NT2/D1 (cell line): ENCODE results near the gene CNOT11.
"Not testable (repeated sequence)": the region's sequence is repeated elsewhere in the genome, so short reads cannot be mapped to it uniquely, and the experiment has no call there.

ENCODE experiments used
- DNase-seq: peaks from one replicate; pipeline ENCODE4 v3.0.0-alpha.2; 2011; ENCODE audit warnings: low read depth, low spot score
- H3K27me3 ChIP-seq: 2 replicates; pipeline ENCODE4 v1.6.0; 2011; ENCODE audit warnings: mild to moderate bottlenecking; ENCODE audit not compliant: insufficient read length, insufficient read depth
- H3K36me3 ChIP-seq: 2 replicates; pipeline ENCODE4 v1.6.1; 2011; ENCODE audit warnings: mild to moderate bottlenecking, low read length, mixed read lengths; ENCODE audit not compliant: insufficient read depth, insufficient read length
- H3K4me1 ChIP-seq: 2 replicates; pipeline ENCODE4 v1.5.1; 2011; ENCODE audit not compliant: insufficient read depth, insufficient read length
- H3K4me3 ChIP-seq: 2 replicates; pipeline ENCODE4 v1.5.1; 2011; ENCODE audit warnings: low read depth; ENCODE audit not compliant: insufficient read length
- H3K9ac ChIP-seq: 2 replicates; pipeline ENCODE4 v1.6.0; 2011; ENCODE audit warnings: low read depth; ENCODE audit not compliant: insufficient read length
- H3K9me3 ChIP-seq: 2 replicates; pipeline ENCODE4 v1.5.1; 2011; ENCODE audit warnings: mild to moderate bottlenecking, low read length; ENCODE audit not compliant: insufficient read depth
- SUZ12 ChIP-seq: IDR thresholded peaks from 2 replicates; pipeline ENCODE4 v1.6.1; 2011; ENCODE audit not compliant: insufficient read length, insufficient read depth; ENCODE audit errors: extremely low read depth
- YY1 ChIP-seq: IDR thresholded peaks from 2 replicates; pipeline ENCODE4 v1.6.1; 2011; ENCODE audit not compliant: insufficient read length, insufficient read depth
- ZNF274 ChIP-seq: IDR thresholded peaks from 2 replicates; pipeline ENCODE4 v1.6.1; 2011; ENCODE audit warnings: mild to moderate bottlenecking, low read depth, low read length

Gene CNOT11

DNA sequence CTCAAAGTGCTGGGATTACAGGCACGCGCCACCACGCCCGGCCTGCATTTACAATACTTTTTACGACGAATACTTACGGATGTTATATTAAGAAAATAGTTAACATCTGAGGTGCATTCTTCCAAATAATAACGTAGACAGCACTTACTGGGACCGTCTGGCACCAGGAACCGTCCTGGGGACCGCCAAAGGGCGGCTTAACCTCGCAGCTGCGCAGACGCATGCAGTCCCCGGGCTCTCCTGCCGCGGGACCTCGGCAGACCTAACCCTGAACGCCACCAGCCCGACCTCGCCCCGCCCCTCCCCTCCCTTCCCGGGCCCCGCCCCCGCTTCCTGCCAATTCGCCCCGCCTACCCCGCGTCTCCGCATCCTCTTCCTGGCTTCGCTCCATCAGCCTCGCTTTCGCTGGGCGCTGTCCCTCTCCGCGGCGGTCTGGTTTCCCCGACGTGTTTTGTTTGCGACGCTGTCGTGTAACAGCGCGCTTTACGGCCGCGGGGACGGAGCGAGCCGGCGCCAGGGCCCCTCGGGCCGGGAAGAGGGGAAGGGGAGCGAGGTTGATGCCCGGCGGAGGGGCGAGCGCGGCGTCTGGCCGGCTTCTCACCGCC is at the start of gene CNOT11:
Gene CNOT11, plus strand, starts transcription at position 479 of the 605 bp plus-strand sequence. Its CDS starts 79 bp downstream, at position 558.
- Histone ChIP-seq H3K36me3 (peaks cover 5% of the 10 kb centered on the region), H3K27me3 (no peaks in the 10 kb centered on the region), H3K9me3 (peaks cover 3% of the 10 kb centered on the region; the same call in 1 of the 2 replicates), H3K4me1 (peaks cover 5% of the 10 kb centered on the region), H3K9ac (peak within 1 kb of the TSS; percentile 99), H3K4me3 (peak within 1 kb of the TSS; percentile 99)
- TF ChIP-seq ZNF274 = no peak
- TF ChIP-seq SUZ12 = no peak
- no peak for TF ChIP-seq YY1
- DNase-seq = peak; percentile 98

DNA sequence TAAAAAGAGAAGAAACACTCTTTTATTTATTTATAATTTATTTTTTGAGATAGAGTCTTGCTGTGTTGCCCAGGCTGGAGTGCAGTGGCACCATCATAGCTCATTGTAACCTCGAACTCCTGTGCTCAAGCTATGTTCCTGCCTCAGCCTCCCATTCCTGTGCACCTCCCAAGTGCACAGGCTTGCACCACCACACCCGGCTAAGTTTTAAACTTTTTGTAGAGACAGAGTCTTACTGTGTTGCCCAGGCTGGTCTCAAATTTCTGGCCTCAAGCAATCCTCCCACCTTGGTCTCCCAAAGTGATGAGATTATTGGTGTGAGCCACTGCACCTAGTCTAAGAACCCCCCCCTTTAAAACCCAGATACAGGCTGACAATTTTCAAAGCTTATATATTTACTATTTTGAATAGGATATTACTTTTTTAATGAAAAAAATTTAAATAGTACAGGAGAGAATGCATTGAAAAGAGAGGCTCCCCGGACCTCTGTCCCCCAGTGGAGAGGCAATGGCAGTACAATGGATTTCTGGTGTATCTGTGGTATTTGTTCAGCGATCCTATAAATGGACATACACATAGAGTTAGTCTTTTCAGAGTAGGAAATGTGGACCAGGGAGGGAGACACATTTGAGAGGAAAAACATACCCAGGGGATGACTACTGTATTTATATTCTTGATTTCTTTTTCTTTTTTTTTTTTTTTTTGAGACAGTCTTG is 48.1 kb upstream of the CNOT11 start:
- no peak for DNase-seq
- Histone ChIP-seq H3K27me3 (no peaks in the 10 kb centered on the region), H3K9ac (no peak overlapping the region), H3K4me3 (no peak overlapping the region), H3K4me1 (no peaks in the 10 kb centered on the region), H3K9me3 (no peaks in the 10 kb centered on the region), H3K36me3 (no peaks in the 10 kb centered on the region)
- no peak for TF ChIP-seq ZNF274
- no peak for TF ChIP-seq SUZ12
- no peak for TF ChIP-seq YY1

DNA sequence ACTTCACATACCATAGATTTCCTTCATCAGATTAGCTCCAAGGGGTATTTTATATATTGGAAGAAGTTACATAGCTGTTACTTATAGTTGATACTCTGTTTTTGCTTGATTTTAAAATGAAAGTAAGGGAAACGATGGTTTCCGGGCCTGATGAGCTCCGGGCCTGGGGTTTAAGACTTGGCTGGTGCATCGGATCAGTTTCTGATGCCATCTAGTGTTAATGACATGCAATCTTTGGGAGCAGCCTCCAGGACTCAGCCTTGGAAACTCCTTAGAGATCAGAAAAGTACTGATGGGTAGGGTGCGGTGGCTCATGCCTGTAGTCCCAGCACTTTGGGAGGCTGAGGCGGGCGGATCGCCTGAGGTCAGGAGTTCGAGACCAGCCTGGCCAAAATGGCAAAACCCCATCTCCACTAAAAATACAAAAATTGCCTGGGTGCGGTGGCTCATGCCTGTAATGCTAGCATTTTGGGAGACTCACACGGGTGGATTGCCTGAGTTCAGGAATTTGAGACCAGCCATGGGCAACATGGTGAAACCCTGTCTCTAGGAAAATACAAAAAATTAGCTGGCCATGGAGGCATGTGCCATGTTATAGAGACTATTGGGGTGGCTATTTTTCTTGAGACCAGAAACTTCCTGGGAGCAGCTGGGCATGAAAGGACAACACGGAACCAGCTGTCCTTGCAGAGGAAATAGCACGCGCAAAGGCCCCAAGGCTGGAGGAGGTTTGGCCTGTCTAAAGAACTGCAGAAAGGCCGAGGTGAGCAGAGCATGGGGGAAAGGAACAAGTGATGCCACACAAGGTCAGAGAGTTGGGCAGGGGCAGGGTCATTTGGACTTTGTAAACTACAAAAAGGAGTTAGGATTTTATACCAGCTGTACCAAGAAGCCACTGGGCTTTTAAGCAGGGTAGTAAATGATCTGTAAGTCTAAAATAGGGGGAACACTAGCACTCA is 46.9 kb upstream of the CNOT11 start:
- no peak overlapping the region for H3K4me3 ChIP-seq
- H3K27me3 ChIP-seq = no peaks in the 10 kb centered on the region
- no peaks in the 10 kb centered on the region for H3K36me3 ChIP-seq
- peak; percentile 57 for DNase-seq
- no peak overlapping the region for H3K9ac ChIP-seq
- H3K4me1 ChIP-seq = no peaks in the 10 kb centered on the region
- TF ChIP-seq YY1 (no peak), ZNF274 (no peak), SUZ12 (no peak)
- H3K9me3 ChIP-seq = no peaks in the 10 kb centered on the region

DNA sequence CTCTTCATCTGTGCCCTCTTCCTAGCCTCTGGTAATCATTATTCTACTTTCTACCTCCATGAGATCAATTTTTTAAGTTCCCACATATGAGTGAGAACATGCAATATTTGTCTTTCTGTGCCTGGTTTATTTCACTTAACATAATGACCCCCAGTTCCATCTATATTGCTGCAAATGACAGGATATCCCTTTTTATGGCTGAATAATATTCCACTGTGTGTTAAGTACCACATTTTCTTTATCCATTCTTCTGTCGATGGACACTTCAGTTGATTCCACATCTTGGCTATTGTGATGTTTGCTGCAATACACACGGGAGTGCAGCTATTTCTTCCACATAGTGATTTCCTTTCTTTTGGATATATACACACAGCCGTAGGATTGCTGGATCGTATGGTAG is 43.9 kb upstream of the CNOT11 start:
- Histone ChIP-seq H3K27me3 (no peaks in the 10 kb centered on the region), H3K9me3 (no peaks in the 10 kb centered on the region), H3K4me1 (no peaks in the 10 kb centered on the region), H3K4me3 (no peak overlapping the region), H3K36me3 (no peaks in the 10 kb centered on the region), H3K9ac (no peak overlapping the region)
- no peak for DNase-seq
- TF ChIP-seq ZNF274 = no peak
- TF ChIP-seq SUZ12 = no peak
- no peak for TF ChIP-seq YY1

DNA sequence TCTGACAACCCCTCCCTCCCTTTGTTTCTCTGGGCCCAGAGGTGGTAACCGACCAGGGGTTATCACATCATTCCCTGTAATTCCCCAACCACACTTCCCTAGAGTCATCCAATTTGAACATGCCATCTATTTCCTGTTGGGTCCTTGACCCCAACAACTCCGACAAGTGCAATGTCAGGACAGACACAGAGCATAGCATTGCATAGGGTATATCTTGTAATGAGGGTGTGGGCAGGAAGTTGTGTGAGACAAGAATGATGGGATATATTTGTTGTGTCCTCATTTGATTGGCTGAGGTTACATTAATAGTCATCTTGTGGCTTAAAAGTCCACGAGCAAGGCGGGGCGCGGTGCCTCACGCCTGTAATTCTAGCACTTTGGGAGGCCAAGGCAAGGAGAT is 33.4 kb upstream of the CNOT11 start:
- no peak for DNase-seq
- no peak for TF ChIP-seq SUZ12
- TF ChIP-seq ZNF274 = no peak
- no peak for TF ChIP-seq YY1
- Histone ChIP-seq H3K4me1 (no peaks in the 10 kb centered on the region), H3K9ac (no peak overlapping the region), H3K4me3 (no peak overlapping the region), H3K27me3 (no peaks in the 10 kb centered on the region), H3K9me3 (no peaks in the 10 kb centered on the region), H3K36me3 (no peaks in the 10 kb centered on the region)

DNA sequence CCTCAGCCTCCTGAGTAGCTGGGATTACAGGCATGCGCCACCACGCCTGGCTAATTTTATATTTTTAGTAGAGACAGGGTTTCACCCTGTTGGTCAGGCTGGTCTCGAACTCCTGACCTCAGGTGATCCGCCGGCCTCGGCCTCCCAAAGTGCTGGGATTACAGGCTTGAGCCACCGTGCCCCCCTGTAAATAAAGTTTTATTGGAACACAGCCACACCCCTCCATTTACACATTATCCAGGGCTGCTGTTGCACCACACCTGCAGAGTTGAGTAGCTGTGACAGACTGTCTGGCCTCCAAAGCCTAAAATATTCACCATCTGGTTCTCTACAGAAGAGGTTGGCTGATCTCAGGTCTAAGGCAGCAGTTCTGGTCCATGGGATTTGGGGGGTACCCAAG is 32.6 kb upstream of the CNOT11 start:
- H3K36me3 ChIP-seq, H3K4me3 ChIP-seq, H3K9me3 ChIP-seq, H3K4me1 ChIP-seq, DNase-seq, H3K27me3 ChIP-seq, H3K9ac ChIP-seq: not testable (repeated sequence)

DNA sequence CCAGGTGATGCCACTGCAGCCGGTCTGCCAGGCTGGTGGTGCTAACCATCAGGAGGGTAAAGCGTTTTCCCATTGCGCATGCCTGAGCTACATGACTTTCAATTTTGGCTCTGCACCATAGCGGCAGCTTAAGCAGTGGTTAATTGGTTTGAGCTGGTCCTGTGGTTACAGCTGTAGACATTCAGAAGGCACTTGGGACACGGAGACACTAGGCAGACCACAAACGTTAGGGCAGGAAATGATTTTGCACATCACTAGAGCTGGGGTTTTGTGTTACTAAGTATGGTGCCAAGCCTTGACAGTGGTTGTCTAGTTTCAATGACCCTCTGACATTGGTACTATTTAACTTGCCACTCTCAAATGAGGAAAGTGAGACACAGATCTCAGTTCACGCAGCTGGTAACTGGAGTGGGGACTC is 28.9 kb upstream of the CNOT11 start:
- Histone ChIP-seq H3K9ac (no peak overlapping the region), H3K36me3 (no peaks in the 10 kb centered on the region), H3K4me1 (no peaks in the 10 kb centered on the region), H3K27me3 (no peaks in the 10 kb centered on the region), H3K9me3 (no peaks in the 10 kb centered on the region), H3K4me3 (no peak overlapping the region)
- TF ChIP-seq SUZ12 = no peak
- no peak for TF ChIP-seq ZNF274
- no peak for TF ChIP-seq YY1
- DNase-seq = no peak
